ENCODE measurements around the gene ALDOC.

Gene ALDOC

DNA sequence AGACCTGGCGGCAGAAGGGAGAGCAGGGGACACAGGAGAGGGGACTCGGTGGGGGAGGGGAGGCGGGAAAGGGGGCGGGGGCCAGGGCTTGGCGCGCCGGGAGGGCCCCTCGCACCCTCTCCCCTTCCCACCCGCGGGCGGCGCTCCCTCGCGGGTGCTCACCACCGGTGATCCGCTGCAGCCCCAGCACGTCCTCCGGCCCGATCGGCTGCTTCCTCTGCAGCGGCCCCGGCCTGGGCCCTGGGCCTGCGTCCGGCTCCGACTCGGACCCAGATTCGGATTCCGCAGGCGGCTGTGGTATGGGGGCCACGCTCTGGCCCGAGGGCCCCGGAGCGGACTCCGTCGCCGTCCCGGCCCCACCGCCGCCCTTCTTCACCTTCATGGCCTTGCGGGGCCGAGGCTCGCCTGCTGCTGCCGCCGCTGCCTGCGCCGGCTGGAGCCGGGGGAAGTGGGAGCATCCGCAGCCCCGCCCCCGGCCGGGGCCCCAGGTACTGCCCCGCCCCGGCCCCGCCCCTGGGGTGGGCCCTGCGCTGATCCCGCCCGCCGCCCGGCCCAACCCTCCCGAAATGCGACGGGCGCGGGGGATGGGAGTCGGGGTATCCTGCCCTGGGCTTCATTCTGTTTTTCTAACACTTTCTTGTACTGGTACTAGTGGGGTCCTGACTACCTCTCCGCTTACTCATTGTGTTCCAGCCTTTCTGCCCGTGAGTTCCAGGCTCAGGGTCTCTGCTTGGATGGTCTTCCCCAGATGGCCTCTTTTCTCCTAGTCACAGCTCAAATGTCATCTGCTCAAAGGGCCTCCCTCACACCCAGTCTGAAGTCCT is 24.3 kb downstream of the ALDOC start, which contains the start of gene UNC119:
UNC119 (minus strand) TSS at position 449 of the 824 bp plus-strand sequence; CDS start at position 382, 67 bp downstream.
- peak; percentile 39 for DNase-seq (ENCODE audit: low spot score)

DNA sequence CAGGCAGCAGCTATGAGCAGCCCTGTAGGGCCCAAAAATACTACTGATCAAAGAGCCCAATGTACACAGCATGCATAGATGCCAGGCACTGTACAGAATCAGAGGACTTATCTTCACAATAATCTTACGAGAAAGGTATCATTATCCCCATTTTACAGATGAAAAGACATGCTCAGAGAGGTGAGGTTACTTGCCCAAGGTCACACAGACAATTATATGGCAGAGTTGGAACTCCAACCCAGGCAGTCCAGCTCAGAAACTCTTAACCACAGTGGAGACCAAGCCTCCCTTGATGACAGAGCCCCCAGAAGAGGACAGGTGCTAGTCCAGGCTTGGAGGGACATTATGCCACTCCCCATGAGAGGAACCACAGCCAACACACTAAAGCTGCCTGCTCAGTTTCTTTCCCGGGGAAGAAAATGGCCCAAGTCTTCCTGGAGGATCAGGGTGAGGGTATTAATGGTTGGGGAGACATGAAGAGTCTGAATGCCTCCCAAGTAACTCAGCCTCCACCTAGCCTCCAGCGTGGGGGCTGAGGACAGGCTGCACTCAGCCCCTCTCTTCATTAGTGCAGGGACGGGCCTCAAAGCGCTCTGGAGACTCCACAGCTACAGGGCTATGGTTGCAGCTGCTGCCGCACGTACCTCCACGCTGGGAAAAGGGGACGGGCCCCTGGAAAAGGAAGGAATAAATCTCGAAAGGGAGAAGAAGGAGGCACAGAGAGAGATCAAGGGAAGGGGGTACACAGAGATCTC is 25.1 kb downstream of the ALDOC start:
- no peak for DNase-seq (ENCODE audit: low spot score)

DNA sequence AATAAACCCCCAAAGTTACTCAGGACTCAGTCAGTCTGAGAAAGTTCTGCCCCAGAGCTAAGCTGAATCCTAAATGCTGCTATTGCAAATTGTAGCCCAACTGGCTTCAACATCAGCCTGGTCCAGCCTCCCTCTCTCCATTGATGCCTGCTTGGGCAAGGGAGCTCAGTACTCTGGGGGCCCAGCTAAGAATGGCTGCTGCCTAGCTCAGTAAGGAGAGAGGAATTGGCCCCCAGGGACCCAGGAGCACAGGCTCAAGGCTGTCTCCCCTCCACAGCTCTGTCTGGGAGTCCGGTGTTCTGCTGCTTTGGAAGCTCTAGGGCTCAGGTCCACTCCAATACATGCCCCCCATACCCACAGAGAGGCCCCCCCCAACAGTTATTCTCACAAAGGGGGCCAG is 25.8 kb downstream of the ALDOC start:
- DNase-seq (ENCODE audit: low spot score), result no peak

DNA sequence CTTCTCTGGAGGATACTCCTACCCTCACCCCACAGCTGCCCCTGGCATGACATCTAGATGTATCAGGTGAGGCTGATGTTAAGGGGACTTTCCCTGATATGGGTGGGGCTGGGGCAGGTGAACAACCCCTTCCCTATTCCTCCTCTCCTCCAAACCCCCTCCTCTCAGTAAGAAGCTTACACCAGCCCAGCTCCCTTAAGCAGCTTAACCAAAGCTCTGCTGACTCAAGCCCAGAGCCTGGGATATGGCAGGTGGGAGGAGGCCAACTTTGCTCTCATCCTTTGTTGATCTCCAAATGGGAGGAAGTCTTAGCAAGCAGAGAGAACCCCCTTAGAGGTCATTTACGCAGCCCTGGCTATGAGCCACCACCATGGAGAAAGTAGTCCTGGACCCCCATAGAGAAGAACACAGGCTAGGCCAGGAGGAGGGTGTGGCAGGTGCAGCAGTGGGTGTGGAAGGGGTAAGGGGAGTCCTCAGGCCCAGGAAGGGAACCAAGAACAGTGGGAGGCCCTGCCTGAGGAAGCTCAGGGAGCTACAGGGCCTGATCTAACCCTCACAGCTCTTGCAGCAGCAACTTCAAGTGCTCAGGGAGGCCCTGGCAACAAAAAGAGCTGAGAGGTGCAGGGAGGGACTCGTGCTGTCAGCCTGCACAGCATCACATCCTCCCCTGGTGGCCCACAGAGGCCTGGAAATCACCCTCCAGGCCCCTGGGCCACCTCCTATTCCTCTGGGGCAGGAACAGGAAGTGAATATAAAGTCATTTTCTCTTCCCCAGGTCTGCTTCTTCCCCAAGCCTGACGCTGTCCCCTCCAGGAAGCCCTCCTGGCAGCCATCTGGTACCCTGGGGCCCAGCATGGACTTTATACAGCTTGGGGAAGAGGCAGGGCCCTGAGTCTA is 27.2 kb downstream of the ALDOC start:
- no peak for DNase-seq (ENCODE audit: low spot score)

DNA sequence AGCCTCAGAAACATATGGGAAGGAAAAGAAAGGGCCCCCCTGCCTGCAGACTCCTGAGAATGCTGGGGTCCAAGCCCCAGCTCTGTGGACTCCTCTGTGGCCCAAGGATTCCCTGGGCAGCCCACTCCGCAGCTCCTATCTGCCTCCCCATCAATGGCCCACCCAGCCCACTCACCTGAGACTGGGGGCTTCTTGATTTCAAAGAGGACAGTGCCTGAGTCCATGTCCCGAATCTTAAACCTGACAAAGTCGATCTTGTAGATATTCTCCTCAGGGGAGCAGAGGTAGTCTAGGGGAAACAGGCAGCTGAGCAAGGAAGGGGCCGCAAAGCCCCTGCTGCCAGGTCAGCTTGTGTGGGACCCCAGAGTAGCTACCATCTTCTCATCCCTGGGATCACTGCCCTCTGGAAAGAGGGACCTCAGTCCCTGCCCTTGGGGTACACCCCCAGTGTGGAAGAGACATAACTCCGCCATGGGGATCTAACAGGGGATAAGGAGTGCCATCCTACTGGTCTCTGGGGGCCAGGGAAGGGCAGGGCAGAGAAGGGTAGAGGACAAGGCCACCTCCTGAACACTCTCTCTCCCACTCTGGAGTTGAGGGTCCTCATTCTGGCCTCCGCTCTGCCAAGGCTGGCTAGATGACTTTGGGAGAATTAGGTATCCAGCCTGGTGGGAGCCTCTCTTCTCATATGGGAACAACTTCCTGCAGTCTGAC is 28.1 kb downstream of the ALDOC start:
- DNase-seq (ENCODE audit: low spot score), result no peak

DNA sequence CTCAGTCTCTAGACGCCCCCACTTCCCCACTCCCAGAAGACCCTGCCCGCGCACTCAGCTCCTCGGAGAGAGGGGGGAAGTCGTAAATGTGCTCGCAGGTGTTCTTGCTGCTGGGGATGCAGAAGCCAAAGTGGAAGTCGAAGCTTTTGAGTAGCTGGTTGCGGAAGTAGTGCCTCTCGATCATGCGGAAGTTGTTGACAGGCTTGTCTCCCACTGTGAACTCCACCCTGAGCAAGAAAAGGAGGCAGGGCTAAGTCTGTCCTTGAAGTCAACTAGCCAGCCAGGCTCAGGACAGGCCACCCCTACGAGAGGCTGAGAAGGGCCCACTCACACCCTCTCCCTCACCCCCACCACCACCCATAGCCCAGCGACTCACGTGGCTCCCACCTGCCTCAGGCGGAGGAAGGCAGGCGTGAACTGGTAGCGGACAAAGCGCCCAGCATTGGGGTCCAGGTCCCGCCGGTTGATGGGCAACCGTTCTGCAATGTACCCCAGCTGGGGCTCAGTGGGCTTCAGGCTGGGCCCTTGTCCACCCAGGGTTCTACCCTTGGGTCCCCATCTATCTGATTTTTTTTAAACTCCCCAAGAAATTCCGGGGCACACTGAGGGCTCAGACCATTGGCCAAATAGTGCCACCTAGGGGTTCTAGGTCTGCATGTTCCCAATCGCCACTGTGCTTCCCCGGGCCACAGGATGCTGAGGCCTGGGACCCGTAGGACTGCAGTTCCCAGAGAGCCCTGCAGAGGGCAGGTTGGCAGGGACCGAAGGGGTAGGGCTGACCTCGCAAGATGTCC is 28.9 kb downstream of the ALDOC start:
- peak; percentile 80 for DNase-seq (ENCODE audit: low spot score)

DNA sequence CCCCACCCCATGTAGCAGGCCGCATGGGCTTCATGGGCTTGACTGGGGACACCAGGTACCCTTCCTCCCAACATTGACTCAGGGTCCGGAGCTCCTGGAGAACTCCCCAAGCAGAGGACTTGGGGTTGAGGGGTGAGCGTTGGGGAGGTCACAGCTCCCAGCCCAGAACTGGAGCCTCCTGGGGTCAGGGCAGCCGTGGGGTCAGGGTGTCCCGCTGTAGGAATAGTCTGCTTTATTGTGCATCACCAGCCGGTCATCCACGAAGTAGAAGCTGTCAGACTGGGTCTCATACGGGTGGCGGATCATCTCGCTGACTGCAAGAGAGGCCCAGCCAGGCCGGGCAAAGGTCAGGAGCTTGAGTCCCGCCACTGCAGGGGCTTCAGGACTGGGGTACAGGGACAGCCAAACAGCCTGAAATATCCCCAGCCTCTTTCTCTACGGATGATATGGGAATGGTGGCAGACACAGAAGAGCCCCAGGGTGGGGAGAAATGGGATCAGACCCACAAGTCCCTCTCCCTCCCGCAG is 29.5 kb downstream of the ALDOC start:
- DNase-seq (ENCODE audit: low spot score), result no peak

DNA sequence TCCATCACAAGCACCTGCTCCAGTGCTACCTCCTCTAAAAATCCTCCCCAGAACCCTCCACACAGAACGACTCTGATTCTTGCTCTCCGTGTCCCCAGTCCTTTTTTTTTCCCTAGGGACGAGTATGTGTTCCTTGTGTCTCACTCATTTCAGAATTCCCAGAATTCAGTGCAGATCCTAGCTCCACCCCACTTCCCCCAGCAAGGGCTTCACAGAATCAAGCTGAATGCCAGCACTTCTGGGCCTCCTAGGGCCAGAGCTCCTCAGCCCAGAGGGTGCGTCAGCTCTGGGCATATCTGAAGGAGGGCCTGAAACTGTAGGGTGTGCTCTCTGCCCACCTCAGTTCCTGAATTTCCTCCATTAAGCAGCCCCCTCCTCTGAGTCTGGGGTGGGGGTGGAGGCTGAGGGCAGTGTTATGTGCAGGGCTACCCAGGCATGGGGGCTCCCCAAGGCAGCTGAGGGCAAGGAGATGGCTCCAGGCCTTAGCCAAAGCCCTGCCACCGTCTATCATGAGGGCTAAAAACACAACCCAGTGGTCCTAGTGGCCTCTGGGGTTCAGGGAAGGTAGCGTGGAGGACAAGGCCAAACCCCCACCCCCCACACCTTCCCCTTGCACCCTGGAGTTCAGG is 30.8 kb downstream of the ALDOC start:
- DNase-seq (ENCODE audit: low spot score), result no peak

DNA sequence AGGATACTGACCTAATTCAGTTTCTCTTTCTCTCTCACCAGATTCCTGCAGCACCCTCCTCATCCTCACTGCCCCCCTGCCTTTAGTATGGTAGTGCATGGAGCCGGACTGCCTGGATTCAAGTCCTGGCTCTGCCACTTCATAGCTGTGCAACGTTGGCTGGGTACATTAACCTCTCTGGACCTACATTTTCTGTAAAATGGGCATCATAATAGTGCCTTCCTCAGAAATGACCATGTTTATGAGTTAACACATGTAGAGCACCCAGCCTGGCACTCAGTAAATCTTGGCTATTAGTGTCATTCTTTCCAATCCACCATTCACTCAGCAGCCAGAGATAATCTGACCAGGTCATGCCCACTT is 31.6 kb downstream of the ALDOC start:
- no peak for DNase-seq (ENCODE audit: low spot score)

DNA sequence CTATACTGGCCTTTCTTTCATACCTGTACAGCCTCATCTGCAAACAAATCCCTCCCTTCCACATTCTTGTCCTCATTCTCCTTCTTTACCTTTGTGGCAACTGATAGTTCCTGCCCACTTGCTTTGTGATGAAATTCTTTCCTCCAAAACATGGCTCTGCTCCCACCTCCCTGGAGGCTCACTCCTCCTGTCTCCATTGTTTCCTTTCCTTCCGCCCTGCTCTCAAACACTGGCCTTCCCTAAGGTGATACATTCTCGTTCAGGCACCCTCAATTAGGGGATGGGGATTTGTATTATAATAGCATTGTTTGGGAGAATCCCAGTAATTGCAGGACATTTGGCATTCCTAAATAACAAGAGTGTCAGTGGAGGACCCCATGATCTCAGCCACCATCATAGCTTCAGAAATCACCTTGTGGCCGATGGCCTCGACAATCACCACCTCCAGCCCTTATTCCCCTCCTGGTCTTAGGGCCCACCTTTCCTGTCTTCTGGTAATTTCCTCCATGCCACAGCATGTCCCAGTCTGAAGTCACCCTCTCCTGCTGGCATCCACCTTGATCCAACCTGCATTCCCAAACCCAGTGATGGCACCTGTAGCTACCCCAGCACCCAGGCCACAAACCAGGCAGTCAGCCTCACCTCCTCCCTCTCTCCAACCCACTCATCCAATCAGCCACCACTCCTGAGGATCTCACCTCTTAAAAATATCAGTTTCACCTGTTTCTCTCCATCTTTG is 32.1 kb downstream of the ALDOC start:
- no peak for DNase-seq (ENCODE audit: low spot score)

DNA sequence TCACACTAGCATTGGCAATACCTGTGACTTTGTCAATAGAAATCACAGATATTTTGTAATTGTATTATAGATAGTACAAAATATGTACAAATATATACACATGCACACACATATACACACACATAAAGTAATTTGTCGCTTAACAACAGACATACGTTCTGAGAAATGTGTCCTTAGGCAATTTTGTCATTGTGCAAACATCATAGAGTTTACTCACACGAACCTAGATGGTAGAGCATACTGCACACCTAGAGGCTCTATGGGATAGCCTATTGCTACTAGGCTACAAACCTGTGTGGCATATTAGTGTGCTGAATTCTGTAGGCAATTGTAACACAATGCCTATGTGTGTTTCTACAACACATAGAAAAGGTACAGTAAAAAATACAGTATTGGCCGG is 35.3 kb downstream of the ALDOC start:
- no peak for DNase-seq (ENCODE audit: low spot score)

DNA sequence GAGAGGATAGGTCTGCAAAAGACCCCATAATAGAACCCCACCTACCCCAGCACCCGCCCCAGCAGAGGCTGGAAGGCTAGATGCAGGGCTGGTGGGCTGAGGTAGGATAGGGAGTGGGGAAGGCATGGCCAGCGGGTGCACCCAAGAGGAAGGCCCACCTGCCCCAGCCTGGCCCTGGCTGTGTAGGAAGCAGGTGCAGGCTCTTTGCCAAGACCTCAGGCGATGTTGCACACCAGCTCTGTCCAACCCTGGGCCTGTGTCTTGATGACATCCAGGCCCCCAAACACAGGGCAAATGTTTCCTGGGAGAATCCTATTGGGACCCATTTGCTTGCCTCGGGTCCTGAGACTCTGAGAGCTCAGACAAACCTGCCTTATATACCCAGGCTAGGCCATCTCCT is 36.5 kb downstream of the ALDOC start:
- DNase-seq (ENCODE audit: low spot score), result no peak

DNA sequence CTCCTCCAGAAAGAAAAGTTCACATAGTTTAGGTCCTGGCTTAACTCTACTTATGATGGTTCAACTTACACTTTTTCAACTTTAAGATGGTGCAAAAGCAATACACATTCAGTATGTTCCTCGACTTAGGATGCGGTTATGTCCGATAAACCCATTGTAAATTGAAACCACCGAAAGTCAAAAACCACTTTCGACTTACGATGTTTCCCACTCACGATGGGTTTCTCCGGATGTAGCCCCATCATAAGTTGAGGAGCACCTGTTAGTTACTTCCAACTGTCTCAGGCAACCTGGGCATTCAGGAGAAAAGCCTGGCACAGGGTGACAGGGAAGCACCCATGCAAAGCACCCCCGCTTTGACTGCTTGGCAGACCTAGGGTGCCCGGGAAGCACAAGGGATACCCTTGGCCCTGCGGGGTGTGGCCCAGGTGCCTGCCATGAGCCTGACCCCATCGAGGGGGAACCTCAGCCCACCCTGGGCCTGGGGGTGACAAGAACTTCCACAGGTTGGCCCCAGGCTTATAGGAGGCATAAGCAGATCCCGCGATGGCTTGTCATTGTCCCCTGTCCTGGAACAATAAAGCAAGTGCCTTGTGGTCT is 38.3 kb downstream of the ALDOC start:
- no peak for DNase-seq (ENCODE audit: low spot score)

DNA sequence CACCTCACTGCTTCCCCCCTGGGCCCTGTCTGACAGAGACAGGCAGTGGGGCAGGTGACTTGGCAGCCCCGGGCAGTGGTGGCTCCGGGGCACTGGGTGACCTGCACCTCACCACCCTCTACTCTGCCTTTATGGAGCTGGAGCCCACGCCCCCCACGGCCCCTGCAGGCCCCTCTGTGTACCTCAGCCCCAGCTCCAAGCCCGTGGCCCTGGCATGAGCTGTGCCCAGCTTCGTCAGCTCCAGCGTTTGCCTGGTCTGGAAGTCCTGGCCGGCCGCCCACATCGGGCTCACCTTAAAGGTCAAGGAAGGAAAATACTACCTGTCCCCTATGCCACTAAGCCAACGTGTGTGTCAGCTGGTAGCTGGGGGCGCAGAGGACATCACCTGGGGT is 39.5 kb downstream of the ALDOC start:
- no peak for DNase-seq (ENCODE audit: low spot score)

DNA sequence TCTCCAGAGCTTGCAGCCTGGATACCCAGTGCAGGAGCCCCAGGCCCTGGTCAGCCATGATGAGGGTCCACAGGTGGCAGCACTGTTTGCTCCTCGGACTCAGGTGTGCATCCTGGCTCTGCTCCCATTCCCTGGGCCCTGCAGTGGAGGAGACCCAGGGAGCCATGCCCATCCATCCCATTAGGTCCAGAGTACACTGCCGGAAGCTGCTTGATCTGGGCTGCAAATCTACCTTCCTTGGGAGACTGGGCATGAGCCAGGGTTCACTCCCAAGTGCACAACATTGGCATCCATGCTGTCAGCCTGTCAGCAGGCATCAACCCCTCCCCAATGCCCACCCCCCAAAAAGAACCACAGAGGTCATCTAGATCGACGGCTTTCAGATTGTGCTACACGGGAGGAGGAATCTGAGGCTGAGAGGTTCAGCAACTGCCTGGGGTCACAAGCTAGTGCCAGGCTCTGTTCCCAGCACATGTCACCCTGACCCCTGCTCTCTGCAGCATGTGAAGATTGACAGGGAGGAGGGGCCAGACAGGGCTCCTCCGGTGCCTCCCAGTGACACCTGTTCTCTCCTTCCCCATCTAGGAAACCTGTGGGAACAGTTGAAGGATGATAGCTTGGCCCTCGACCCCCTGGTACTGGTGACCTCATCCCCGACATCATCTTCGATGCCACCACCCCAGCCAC is 40.0 kb downstream of the ALDOC start:
- no peak for DNase-seq (ENCODE audit: low spot score)

DNA sequence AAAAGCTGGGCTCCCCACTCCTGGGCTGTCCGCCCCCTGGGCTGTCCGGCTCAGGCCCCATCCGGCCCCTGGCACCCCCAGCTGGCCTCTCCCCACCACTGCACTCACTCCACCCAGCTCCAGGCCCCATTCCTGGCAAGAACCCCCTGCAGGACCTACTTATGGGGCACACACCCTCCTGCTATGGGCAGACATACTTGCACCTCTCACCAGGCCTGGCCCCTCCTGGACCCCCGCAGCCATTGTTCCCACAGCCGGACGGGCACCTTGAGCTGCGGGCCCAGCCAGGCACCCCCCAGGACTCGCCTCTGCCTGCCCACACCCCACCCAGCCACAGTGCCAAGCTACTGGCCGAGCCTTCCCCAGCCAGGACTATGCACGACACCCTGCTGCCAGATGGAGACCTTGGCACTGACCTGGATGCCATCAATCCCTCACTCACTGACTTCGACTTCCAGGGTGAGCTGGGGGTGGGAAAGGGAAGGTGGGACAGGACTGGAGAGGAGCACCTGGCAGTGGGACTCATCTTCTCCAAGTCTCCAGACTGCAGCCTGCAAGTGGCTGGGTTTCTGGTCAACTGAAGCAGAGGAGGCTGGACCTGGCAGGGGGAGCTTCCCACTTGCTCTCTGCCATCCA is 41.8 kb downstream of the ALDOC start:
- DNase-seq (ENCODE audit: low spot score), result no peak

DNA sequence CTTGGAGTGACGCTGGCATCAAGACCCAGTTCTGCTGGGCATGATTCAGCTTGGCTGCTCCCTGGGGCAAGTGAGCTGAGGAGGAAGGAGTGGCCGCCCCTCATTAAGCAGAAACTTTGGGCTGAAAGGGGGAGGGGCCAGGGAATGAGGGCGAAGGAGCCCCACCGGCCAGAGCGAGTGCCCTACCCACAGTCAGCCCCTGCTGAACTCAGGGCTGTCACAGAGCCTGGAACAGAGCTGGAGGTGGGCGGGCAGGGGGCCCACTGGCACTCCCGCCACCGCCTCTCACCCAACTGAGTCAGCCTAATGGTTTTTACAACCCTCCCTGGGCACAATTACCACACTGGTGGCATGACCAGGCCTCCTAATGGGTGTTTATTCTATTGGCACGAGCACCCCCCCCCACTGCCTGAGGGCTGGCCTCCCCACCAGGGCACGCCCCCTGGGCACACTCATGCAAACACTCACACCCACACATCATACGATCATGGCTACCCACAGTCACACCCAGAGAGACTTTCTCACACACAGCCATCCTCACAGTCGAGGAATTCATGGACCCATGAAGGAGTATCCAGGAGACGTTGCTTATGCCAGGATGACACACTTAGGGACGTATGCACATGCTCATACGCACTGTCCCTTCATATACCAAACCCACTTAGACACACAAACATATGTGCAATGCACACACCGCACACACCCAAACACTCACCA is 43.4 kb downstream of the ALDOC start:
- no peak for DNase-seq (ENCODE audit: low spot score)

All from hematopoietic multipotent progenitor cell treated with erythropoietin and hydrocortisone succinate and interleukin-3 and kit ligand, for 17 days (in vitro differentiated cells).